HG02759 (cell line): ENCODE measurements around the gene KIF16B.

Experiments used
- ATAC-seq: cut with Tn5 transposase; IDR thresholded peaks from one replicate; pipeline ENCODE4 v1.9.1; 2021; ENCODE audit warnings: mild to moderate bottlenecking, moderate library complexity; ENCODE audit not compliant: unreplicated experiment

The KIF16B gene

GRCh38 chr20:16483024-16483423 lies 90.2 kb downstream of the KIF16B start:
- no peak for ATAC-seq

DNA sequence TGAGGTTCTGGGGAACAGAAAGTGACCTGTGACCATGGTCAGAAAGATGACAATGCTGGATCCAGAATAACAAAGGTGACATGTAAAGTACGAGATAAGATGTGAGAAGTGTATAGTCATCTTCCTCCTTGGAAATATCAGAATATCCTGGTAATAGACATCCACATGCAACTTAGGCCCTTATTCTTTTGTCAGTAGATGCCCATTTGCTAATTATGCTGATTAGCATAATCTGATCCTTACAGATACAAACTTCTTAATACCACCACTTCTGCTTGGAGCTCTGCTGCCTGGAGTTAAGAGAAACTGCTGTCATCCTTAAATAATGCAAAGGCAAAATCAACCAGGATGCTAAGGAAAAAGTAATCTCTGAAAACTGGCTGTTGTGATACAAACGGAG lies 91.3 kb downstream of the KIF16B start:
- no peak for ATAC-seq

- ATAC-seq = no peak
Measured at GRCh38 chr20:16479666-16480065, 93.6 kb downstream of the KIF16B start.

DNA sequence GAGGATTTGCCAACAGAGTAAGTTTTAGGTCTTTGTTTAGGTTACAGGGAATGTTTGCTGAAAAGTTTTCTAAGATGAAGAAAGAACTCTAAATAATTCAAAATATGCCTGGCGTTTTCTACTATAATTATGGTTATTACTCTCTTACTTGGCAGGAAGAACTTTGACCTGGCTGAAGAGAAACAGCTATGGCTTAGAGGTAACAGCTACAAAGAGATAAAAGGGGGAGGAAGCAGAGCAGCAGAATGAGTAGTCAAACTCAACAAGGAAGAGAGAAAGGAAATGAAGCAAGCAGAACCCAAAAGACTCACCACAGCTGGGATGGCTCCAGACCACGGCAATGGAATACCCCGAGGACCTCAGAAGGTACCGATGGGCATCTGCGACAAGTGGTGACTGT lies 95.6 kb downstream of the KIF16B start:
- ATAC-seq = no peak

DNA sequence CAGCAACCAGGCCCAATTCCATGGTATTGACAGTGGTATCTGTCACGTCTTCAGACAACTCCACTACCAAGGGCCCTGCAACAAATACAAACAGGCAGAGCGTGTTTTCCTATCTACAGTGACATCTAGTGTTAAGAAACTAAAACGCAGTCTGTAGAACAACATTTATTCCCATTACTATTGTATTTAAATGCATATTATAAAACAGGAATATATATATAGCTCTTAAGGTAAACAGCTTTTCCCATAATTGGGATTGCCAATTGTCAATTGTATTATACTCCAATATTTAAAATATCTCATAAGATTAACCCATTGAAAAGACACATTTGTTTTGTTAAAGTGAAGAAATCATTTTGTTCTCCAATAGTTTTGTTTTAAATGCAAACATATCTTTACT lies 97.2 kb downstream of the KIF16B start:
- ATAC-seq = peak; percentile 50

- ATAC-seq = no peak
Measured at GRCh38 chr20:16475225-16475624, 98.0 kb downstream of the KIF16B start.

DNA sequence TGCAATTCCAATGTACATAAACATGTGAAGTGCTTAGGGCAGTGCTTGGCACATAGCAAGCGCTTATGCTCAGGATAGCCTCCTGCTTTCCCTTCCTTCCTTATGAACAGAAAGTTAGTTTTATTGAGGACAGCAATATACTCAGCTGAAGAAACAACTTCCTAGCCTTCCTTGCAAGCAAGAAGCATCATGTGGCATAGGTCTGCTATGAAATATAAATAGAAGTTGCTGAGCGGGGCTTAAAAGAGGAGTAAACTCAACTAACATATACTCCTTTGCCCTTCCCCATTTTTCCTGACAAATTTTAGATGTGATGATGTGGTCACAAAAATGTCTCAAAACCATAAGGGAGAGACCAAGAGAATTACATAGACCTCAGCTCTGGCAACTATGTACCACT lies 98.9 kb downstream of the KIF16B start:
- ATAC-seq = no peak

DNA sequence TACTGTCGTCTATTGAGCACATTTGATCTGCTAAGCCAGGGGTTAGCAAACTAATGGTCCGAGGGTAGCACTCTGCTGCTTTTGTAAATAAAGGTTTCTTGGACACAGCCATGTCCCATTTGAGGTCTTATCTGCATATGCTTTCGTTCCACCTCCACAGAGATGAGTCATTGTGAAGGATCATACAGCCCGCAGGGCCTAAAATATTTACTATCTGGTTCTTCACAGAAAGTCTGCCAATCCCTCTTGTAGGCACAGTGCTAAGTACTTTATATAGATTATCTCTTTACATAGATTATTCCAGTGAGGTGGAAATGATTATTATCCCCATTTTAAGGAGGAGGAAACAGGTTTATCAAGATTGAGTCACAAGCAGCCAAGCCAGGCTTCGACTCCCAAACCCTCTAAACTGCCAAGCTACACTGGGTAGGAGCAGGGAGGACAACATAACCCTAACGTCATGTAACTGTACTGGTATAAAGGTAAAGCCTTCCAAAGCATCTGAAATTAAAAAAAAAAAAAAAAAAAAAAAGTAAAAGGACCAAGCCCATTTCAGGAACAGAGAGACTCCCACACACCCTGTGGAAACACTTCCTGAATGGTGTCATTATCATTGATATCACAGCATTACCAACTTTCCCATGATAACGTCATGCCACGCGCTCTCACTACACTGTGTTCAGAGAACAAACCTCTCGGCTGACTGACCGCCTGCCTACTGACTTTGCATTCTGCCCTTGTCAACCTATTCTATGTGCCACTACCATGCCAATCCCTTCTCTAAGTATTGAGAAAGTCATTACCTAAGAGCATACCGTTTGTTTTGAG lies 101.0 kb downstream of the KIF16B start:
- no peak for ATAC-seq

GRCh38 chr20:16469395-16469905 lies 103.8 kb downstream of the KIF16B start:
- ATAC-seq = no peak

GRCh38 chr20:16462711-16463110 lies 110.5 kb downstream of the KIF16B start:
- ATAC-seq = no peak

- ATAC-seq = no peak
Measured at GRCh38 chr20:16459019-16459700, 114.1 kb downstream of the KIF16B start.

- no peak for ATAC-seq
Measured at GRCh38 chr20:16457514-16457913, 115.7 kb downstream of the KIF16B start.

DNA sequence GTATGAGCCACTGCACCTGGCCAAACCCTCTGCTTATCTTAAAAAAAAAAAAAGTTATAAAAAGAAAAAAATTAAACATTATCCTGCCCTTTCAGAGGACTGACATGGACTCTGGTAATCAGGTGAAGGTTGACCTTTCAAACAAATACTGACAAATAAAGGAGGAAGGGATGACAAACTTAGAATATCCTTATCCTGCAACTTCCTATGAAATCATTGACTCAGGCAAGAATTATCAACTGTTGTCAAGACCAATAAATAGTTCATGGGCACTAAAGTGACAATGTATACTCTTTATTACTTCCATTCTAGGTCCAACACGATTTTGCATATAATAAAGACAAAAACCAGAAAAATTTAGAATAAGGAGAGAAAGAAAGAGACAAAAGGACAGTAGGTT lies 117.9 kb downstream of the KIF16B start:
- no peak for ATAC-seq

GRCh38 chr20:16451982-16452381 lies 121.3 kb downstream of the KIF16B start:
- no peak for ATAC-seq

DNA sequence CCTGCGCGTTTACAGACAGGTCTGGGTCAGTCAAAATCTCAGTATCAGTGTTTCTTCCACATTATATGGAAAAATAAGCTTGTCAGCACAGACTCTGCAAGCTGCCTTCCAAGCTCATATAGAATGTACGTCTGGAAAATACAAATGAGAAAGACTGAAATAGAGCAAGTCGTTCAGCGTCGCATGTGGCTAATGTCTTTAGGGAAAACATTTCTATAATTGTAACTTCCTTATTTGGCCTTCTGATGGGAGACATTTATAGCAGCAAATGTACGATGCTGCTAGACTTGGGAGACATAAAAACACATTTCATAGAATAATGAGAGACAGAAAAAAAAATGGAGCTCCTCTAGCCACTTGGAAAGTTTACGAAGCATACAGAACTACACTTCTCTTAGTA lies 122.2 kb downstream of the KIF16B start:
- ATAC-seq = no peak

GRCh38 chr20:16446991-16447390 lies 126.3 kb downstream of the KIF16B start:
- no peak for ATAC-seq

DNA sequence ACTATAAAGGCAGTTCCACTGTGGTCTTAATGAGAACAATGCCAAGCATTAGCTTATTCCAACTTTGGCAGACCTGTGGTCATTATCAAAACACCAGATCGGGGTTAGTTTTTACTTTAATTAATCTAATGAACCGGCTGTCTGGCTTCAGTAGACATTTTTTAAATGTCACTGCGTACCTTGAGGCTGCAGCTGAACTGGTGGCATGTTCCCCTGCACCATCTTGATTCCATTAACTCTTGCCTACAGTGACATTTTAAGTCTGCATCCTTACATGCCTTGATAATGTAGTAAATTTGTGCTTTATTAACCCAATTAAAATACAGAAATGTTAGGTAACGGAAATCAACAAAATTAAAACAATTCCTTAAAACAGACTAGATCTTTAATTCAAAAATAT lies 127.0 kb downstream of the KIF16B start:
- no peak for ATAC-seq

DNA sequence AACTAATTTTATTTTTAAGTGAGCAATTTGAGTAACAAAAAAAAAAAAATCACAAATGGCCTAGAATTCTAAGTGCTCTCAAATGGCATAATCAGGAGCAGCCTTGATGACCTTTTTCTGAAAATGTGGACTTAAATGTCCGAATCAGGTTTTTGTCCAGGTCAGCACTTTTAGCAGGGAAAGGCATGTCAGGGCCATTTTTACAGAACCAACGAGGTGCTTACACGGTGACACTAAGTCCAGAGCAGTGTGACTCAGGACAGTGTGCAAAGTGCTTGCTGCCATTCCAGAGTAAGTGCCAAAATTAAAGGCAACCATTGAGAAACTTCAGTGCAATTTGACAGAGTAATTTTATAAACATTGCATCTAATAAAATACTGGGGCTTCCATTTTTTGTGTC lies 127.8 kb downstream of the KIF16B start:
- no peak for ATAC-seq

- no peak for ATAC-seq
Measured at GRCh38 chr20:16444057-16444777, 129.0 kb downstream of the KIF16B start.

DNA sequence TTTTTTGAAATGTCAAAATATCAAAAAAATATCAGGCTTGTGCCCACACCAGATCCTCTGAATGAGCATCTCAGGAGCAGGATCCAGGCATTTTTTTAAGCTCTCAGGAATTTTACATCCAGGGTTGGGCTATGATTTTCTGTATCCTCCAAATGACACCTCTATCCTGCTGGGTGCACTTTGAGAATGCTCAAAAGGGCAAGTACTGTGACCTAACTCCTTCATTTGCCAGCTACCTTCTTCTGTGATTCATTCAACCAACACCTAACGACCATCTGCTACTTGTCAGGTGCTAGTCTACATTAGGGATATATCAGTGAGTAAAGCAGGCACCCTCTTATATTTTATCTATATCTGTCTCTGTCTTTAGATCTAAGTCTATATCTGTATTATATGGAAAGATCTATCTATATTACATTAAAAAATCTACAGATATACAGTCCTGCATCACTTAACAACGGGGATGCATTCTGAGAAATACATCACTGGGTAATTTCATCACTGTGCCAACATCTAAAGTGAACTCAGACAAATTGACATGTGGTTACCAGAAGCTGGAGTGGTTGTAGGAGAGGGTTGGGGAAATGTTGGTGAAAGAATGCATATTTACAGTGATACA lies 131.6 kb downstream of the KIF16B start:
- no peak for ATAC-seq

- ATAC-seq = no peak
Measured at GRCh38 chr20:16440686-16441085, 132.6 kb downstream of the KIF16B start.
